Vagina (tissue), 2 donors: ENCODE measurements around the gene TTLL5. TPM values are rescaled to one million over a fixed set of nuclear protein-coding genes. Genes with fewer than 3 reads are reported as not detected.

ENCODE experiments used
- DNase-seq, 2 donors: peaks; one replicate each; pipeline ENCODE4 v3.0.0-alpha.2; 2017; ENCODE audit errors: extremely low spot score in 2 of 2
- H3K27ac ChIP-seq: fragments of 200-600 bp; sonication (generic); one replicate; pipeline ENCODE4 v1.5.1; 2019
- H3K27me3 ChIP-seq: fragments of 200-600 bp; sonication (generic); one replicate; pipeline ENCODE4 v1.5.1; 2019
- H3K36me3 ChIP-seq, 2 donors: fragments of 200-600 bp; sonication (generic); one replicate each; pipeline ENCODE4 v1.5.1; 2017 to 2019
- H3K4me1 ChIP-seq: fragments of 200-600 bp; sonication (generic); one replicate; pipeline ENCODE4 v1.5.1; 2019
- H3K4me3 ChIP-seq, 2 donors: fragments of 200-600 bp; sonication (generic); 1 replicate in 1 of 2; 2 replicates in 1 of 2; pipeline ENCODE4 v1.5.1; 2016 to 2019
- H3K9me3 ChIP-seq: fragments of 200-600 bp; sonication (generic); one replicate; pipeline ENCODE4 v1.5.1; 2019
- CTCF ChIP-seq, 3 experiments: fragments of 450-650 bp in 2 of 3; fragments of 200-600 bp in 1 of 3; sonication (generic) in 1 of 3; IDR thresholded peaks; one replicate each; pipeline ENCODE4 v1.5.1; 2017 to 2019; ENCODE audit warnings: antibody characterized with exemption in 3 of 3, mild to moderate bottlenecking in 2 of 3, moderate library complexity in 2 of 3
- POLR2A ChIP-seq, 2 donors: fragments of 450-650 bp; IDR thresholded peaks; one replicate each; pipeline ENCODE4 v1.6.1; 2017; ENCODE audit warnings: antibody characterized with exemption in 2 of 2, mild to moderate bottlenecking in 2 of 2, moderate library complexity in 2 of 2
- POLR2AphosphoS5 ChIP-seq, 2 donors: sonication (generic); formaldehyde crosslinking; IDR thresholded peaks; one replicate each; pipeline ENCODE4 v1.9.0; 2017; ENCODE audit warnings: antibody characterized with exemption in 2 of 2, mild to moderate bottlenecking in 2 of 2, low read depth in 1 of 2; ENCODE audit not compliant: insufficient read depth in 1 of 2
- intact Hi-C: fragments of 100-400 bp; cut with DNase I; formaldehyde crosslinking; loops from one replicate; pipeline ENCODE4 v1.15.1; 2023
- total RNA-seq: library from RNA; depleted of rRNA; stranded (reverse); fragments of >200 nt; gene quantifications from one replicate; pipeline ENCODE4 v1.2.3, GENCODE V29; 2016

TTLL5 gene
- total RNA-seq, 1 donor from 2014 or later: 43.0 TPM

GRCh38 chr14:75987201-75987970 is 326.3 kb downstream of the TTLL5 start:
- no peaks in the 10 kb centered on the region for H3K27me3 ChIP-seq
- no peaks in the 10 kb centered on the region for H3K9me3 ChIP-seq
- H3K4me3 ChIP-seq: no peak overlapping the region
- intact Hi-C loops: loop anchor here (10.0 kb wide), 1 partner anchor 193 kb away; no protein-coding TSS in a partner anchor
- DNase-seq: no peak
- H3K4me1 ChIP-seq: peaks cover 46% of the 10 kb centered on the region
- H3K36me3 ChIP-seq: no peaks in the 10 kb centered on the region
- H3K27ac ChIP-seq: peak overlapping the region; percentile 18
- no peak for TF ChIP-seq POLR2A (IDR thresholded peaks at IDR 0.05)
- no peak for TF ChIP-seq CTCF (IDR thresholded peaks at IDR 0.05)
- TF ChIP-seq POLR2AphosphoS5 (IDR thresholded peaks at IDR 0.05; ENCODE audit: insufficient read depth in 1 of 2, low read depth in 1 of 2): no peak

GRCh38 chr14:75989134-75989533 is 328.1 kb downstream of the TTLL5 start:
- Histone ChIP-seq H3K4me1 (peaks cover 39% of the 10 kb centered on the region), H3K36me3 (no peaks in the 10 kb centered on the region), H3K9me3 (no peaks in the 10 kb centered on the region), H3K27me3 (no peaks in the 10 kb centered on the region), H3K4me3 (no peak overlapping the region), H3K27ac (peak overlapping the region; percentile 77)
- intact Hi-C loops: loop anchor here (10.0 kb wide), 1 partner anchor 194 kb away; no protein-coding TSS in a partner anchor
- peak in 1 of 3 experiments; percentile 4 for TF ChIP-seq CTCF (IDR thresholded peaks at IDR 0.05)
- TF ChIP-seq POLR2AphosphoS5 (IDR thresholded peaks at IDR 0.05; ENCODE audit: insufficient read depth in 1 of 2, low read depth in 1 of 2): peak; percentile 39 to 91
- TF ChIP-seq POLR2A (IDR thresholded peaks at IDR 0.05): no peak
- peak in 1 of 2 donors; percentile 93 for DNase-seq

GRCh38 chr14:75990297-75990696 is 329.3 kb downstream of the TTLL5 start:
- no peaks in the 10 kb centered on the region for H3K9me3 ChIP-seq
- intact Hi-C loops: no loop called here
- no peak overlapping the region for H3K4me3 ChIP-seq
- peaks cover 47% of the 10 kb centered on the region for H3K4me1 ChIP-seq
- H3K27me3 ChIP-seq: no peaks in the 10 kb centered on the region
- H3K36me3 ChIP-seq: no peaks in the 10 kb centered on the region
- no peak for DNase-seq
- TF ChIP-seq POLR2A (IDR thresholded peaks at IDR 0.05): no peak
- TF ChIP-seq CTCF (IDR thresholded peaks at IDR 0.05): no peak
- no peak for TF ChIP-seq POLR2AphosphoS5 (IDR thresholded peaks at IDR 0.05; ENCODE audit: insufficient read depth in 1 of 2, low read depth in 1 of 2)
- H3K27ac ChIP-seq: peak overlapping the region; percentile 77

GRCh38 chr14:75991753-75992152 is 330.7 kb downstream of the TTLL5 start:
- Histone ChIP-seq H3K36me3 (peaks cover 0 to 4% of the 10 kb centered on the region in 2 donors), H3K9me3 (no peaks in the 10 kb centered on the region), H3K27ac (no peak overlapping the region), H3K4me3 (no peak overlapping the region), H3K4me1 (peaks cover 44% of the 10 kb centered on the region), H3K27me3 (no peaks in the 10 kb centered on the region)
- intact Hi-C loops: no loop called here
- TF ChIP-seq POLR2AphosphoS5 (IDR thresholded peaks at IDR 0.05; ENCODE audit: insufficient read depth in 1 of 2, low read depth in 1 of 2) (no peak), POLR2A (IDR thresholded peaks at IDR 0.05) (no peak), CTCF (IDR thresholded peaks at IDR 0.05) (no peak)
- DNase-seq: no peak

- intact Hi-C loops: no loop called here
- peak in 1 of 2 donors; percentile 27 for DNase-seq
- no peak overlapping the region for H3K4me3 ChIP-seq
- H3K9me3 ChIP-seq: no peaks in the 10 kb centered on the region
- peaks cover 0 to 6% of the 10 kb centered on the region in 2 donors for H3K36me3 ChIP-seq
- TF ChIP-seq POLR2A (IDR thresholded peaks at IDR 0.05): no peak
- TF ChIP-seq CTCF (IDR thresholded peaks at IDR 0.05): no peak
- no peak for TF ChIP-seq POLR2AphosphoS5 (IDR thresholded peaks at IDR 0.05; ENCODE audit: insufficient read depth in 1 of 2, low read depth in 1 of 2)
- H3K27me3 ChIP-seq: no peaks in the 10 kb centered on the region
- H3K4me1 ChIP-seq: peaks cover 25% of the 10 kb centered on the region
- H3K27ac ChIP-seq: no peak overlapping the region
Measured at GRCh38 chr14:75993567-75994041, 332.6 kb downstream of the TTLL5 start.
